Jurkat, Clone E6-1 (cell line): ENCODE data around the gene PIM3. TPM values are rescaled to one million over a fixed set of nuclear protein-coding genes. Genes with fewer than 3 reads are reported as not detected.

ENCODE experiments used
- DNase-seq: peaks from one replicate; pipeline ENCODE4 v3.0.0-alpha.2; 2011; ENCODE audit warnings: low read depth, low spot score
- H3K4me3 ChIP-seq: 2 replicates; pipeline ENCODE4 v1.5.1; 2011; ENCODE audit warnings: mild to moderate bottlenecking, low read length, control low read depth, moderate library complexity
- polyA plus RNA-seq: library from polyadenylated mRNA; unstranded; fragments of >200 nt; gene quantifications from one replicate; pipeline ENCODE4 v1.2.1, GENCODE V29; 2012; ENCODE audit warnings: missing spikeins; ENCODE audit not compliant: insufficient read length, insufficient read depth

The PIM3 gene
- 77.7 TPM for polyA plus RNA-seq

DNA sequence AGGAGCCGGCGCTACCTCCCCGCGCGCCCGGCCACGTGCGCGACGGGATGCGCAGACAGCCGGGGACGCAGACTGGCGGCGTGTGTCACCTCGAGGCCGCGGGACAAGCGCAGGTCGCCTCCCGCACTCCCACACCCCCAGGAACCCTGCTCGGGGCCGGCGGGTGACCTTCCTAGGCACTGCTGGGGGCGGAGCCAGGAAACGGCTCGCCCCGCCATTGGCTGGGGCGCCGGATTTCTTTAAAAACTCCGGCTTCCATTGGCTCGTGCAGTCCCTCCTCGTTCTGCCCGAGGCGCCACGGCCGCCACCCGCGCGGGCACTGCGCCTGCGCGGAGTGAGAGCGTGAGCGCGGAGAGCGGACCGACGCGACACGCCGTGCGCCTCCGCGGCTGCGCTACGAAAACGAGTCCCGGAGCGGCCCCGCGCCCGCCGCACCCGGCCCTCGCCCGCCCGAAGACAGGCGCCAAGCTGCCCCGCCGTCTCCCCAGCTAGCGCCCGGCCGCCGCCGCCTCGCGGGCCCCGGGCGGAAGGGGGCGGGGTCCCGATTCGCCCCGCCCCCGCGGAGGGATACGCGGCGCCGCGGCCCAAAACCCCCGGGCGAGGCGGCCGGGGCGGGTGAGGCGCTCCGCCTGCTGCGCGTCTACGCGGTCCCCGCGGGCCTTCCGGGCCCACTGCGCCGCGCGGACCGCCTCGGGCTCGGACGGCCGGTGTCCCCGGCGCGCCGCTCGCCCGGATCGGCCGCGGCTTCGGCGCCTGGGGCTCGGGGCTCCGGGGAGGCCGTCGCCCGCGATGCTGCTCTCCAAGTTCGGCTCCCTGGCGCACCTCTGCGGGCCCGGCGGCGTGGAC is at the start of gene PIM3:
TSS of gene PIM3 (plus strand) at position 614 of the 846 bp plus-strand sequence. CDS start at position 790, 176 bp downstream.
- DNase-seq, result peak; percentile 96
- H3K4me3 ChIP-seq, result peak within 1 kb of the TSS; percentile 62

GRCh38 chr22:49911881-49912625 is 48.5 kb upstream of the PIM3 start:
- no peak overlapping the region for H3K4me3 ChIP-seq
- no peak for DNase-seq

GRCh38 chr22:49913026-49913425 is 47.5 kb upstream of the PIM3 start:
- no peak overlapping the region for H3K4me3 ChIP-seq
- DNase-seq, result no peak

DNA sequence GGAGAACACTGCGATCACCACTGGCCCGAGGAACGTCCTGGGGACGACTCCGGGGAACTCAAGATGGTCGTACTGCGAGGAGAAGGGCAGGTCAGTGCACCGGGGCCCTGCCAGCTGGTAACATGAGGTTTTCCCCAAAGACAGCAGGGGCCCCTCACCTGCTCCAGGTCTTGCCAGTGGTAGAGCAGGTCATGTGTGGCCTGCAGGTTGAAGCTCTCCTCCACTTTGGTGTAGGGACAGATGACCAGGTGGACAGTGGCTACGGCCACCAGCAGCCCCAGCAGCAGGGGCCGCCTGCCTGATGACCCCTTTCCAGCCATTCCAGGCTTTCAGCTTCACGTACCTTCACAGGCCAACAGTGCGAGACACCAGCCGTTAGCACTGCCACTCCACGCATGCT is 47.1 kb upstream of the PIM3 start:
- no peak overlapping the region for H3K4me3 ChIP-seq
- DNase-seq, result no peak

GRCh38 chr22:49914256-49914655 is 46.3 kb upstream of the PIM3 start:
- DNase-seq, result no peak
- H3K4me3 ChIP-seq, result no peak overlapping the region

GRCh38 chr22:49915610-49916009 is 45.0 kb upstream of the PIM3 start:
- DNase-seq, result no peak
- H3K4me3 ChIP-seq, result no peak overlapping the region

GRCh38 chr22:49916831-49917230 is 43.7 kb upstream of the PIM3 start:
- no peak for DNase-seq
- H3K4me3 ChIP-seq, result no peak overlapping the region

DNA sequence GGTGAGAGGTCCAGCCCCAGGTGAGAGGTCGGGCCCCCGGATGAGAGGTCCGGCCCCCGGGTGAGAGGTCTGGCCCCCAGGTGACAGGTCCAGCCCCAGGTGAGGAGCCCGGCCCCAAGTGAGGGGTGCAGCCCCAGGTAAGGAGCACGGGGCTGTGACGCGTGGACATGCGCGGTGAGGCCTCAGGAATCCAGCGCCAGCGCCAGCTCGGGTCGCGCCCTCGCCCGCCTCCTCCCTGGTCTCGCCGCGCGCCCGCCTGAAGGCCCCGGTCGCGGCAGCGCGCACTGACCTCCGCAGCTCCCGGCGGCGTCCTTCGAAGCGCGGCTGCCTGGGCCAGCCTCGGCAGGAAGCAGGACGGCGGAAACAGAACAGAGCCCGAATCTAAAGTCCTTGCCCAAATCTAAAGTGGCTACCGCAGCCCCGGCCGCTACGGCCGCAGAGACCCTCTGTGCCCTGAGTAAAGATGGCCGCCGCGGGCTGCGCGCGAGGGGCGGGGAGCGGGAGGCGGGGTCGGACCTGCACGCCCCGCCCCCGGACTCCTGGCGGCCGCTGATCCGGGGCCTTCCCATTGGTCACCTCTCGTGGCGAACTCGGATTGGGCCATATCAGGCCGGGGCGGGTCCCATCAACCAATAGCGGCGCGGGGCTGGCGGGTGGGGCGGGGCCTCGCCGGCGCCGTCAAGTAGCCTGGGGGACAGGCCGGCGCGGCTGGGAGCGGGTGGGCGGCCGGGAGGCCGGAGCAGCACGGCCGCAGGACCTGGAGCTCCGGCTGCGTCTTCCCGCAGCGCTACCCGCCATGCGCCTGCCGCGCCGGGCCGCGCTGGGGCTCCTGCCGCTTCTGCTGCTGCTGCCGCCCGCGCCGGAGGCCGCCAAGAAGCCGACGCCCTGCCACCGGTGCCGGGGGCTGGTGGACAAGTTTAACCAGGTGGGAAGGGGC is 42.3 kb upstream of the PIM3 start, which contains the start of the genes ALG12 and CRELD2:
TSS of gene ALG12 (minus strand) at position 465 of the 937 bp plus-strand sequence. CDS start 4,673 bp downstream, outside the sequence.
TSS of gene CRELD2 (plus strand) at position 661 of the 937 bp plus-strand sequence. CDS start at position 797, 136 bp downstream.
- H3K4me3 ChIP-seq, result peak within 1 kb of the TSS; percentile 74
- peak; percentile 89 for DNase-seq

- DNase-seq, result no peak
- peak overlapping the region; percentile 58 for H3K4me3 ChIP-seq
Observed at GRCh38 chr22:49918911-49919881, 41.4 kb upstream of the PIM3 start.

- DNase-seq, result no peak
- H3K4me3 ChIP-seq, result no peak overlapping the region
Observed at GRCh38 chr22:49920859-49921258, 39.7 kb upstream of the PIM3 start.

DNA sequence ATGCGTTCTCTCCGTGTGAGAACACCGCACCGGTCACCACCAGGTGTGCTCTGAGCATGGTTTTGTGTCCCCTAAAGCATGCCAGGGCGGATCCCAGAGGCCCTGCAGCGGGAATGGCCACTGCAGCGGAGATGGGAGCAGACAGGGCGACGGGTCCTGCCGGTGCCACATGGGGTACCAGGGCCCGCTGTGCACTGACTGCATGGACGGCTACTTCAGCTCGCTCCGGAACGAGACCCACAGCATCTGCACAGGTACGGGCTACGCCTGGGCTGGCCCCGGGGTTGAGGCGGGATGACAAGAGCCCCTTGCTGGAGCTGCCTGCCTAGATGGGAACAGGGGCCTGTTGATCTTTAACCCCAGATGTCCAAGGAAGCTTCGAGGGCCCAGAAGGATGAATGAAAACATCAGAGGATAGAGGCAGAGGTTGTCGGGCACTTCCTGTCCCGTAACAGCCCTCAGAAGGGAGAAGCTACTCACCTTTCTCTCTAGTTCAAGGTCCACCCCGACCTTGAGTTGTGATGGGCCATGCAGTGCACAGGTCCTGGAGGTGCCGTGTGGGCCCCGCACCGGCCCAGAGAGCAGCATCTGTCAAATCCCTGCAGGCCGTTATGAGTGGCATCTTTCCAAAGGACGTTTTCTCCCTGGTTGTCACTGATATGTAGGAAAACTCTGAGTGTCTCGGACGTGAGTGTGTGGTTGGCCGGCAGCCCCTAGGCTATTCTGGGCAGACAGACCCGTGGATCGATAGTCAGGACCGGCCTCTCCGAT is 38.9 kb upstream of the PIM3 start:
- no peak overlapping the region for H3K4me3 ChIP-seq
- no peak for DNase-seq

- no peak overlapping the region for H3K4me3 ChIP-seq
- no peak for DNase-seq
Observed at GRCh38 chr22:49922484-49922883, 38.1 kb upstream of the PIM3 start.

GRCh38 chr22:49922926-49923325 is 37.6 kb upstream of the PIM3 start:
- no peak for DNase-seq
- no peak overlapping the region for H3K4me3 ChIP-seq

DNA sequence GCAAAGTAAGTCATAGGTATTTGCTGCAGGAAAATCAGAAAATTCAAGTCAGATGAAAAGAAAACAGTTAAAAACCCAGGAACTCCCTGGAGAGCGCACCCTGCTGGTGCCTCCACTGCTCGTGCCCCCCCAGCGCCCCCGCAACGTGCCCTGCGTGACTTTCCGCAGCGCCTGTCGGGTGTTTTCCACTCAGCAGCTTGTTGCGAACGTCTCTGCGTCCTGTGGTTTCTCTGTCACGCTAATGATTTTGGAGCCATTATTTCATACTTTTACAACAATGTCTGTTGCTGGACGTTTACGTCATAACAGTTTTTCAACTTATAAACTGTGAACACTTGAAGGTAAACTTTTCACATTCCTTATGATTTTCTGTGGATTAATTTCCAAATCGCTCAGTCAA is 37.1 kb upstream of the PIM3 start:
- DNase-seq, result peak; percentile 46
- H3K4me3 ChIP-seq, result no peak overlapping the region

GRCh38 chr22:49924113-49924833 is 36.3 kb upstream of the PIM3 start:
- H3K4me3 ChIP-seq, result no peak overlapping the region
- DNase-seq, result no peak

- peak; percentile 88 for DNase-seq
- peak overlapping the region; percentile 48 for H3K4me3 ChIP-seq
Observed at GRCh38 chr22:49925525-49926128, 34.9 kb upstream of the PIM3 start.
